Erythroblast (primary cell): Measurements from ENCODE around the gene PTGER4.
"Not testable (repeated sequence)": the region's sequence is repeated elsewhere in the genome, so short reads cannot be mapped to it uniquely, and the experiment has no call there.

Source experiments
- DNase-seq, 2 experiments: peaks; one replicate each; lab custom pipeline; 2025; lab: John Stamatoyannopoulos, UW
- GATA1 ChIP-seq: IDR thresholded peaks from 2 replicates; pipeline ENCODE4 v1.6.1; 2011; ENCODE audit warnings: low read depth, mild to moderate bottlenecking, control low read depth, low read length, moderate library complexity
- POLR2A ChIP-seq: IDR thresholded peaks from 2 replicates; pipeline ENCODE4 v1.6.1; 2011; ENCODE audit warnings: mild to moderate bottlenecking, low read length

The PTGER4 gene

GRCh38 chr5:40679913-40680681 lies at the start of gene PTGER4:
Gene PTGER4 (plus strand): TSS chr5:40679915. CDS start chr5:40680994, 1,079 bp downstream.
- DNase-seq: no peak
- TF ChIP-seq POLR2A (no peak), GATA1 (no peak)

GRCh38 chr5:40630126-40630525 lies 49.6 kb upstream of the PTGER4 start:
- DNase-seq: no peak
- TF ChIP-seq POLR2A: no peak
- no peak for TF ChIP-seq GATA1

GRCh38 chr5:40631236-40631635 lies 48.5 kb upstream of the PTGER4 start:
- no peak for TF ChIP-seq POLR2A
- no peak for TF ChIP-seq GATA1
- no peak for DNase-seq

GRCh38 chr5:40634154-40634553 lies 45.6 kb upstream of the PTGER4 start:
- DNase-seq: no peak
- TF ChIP-seq GATA1: no peak

DNA sequence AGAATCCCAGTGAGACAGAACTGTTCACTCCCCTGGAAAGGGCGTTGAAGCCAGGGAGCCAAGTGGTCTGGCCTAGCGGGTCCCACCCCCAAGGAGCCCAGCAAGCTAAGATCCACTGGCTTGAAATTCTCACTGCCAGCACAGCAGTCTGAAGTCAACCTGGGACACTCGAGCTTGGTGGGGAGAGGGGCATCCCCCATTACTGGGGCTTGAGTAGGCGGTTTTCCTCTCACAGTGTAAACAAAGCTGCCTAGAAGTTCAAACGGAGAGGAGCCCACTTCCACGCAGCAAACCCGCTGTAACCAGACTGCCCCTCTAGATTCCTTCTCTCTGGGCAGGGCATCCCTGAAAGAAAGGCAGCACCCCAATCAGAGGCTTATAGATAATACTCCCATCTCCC lies 45.1 kb upstream of the PTGER4 start:
- DNase-seq: no peak
- no peak for TF ChIP-seq POLR2A
- no peak for TF ChIP-seq GATA1

GRCh38 chr5:40639531-40639930 lies 40.2 kb upstream of the PTGER4 start:
- not testable (repeated sequence) for DNase-seq

DNA sequence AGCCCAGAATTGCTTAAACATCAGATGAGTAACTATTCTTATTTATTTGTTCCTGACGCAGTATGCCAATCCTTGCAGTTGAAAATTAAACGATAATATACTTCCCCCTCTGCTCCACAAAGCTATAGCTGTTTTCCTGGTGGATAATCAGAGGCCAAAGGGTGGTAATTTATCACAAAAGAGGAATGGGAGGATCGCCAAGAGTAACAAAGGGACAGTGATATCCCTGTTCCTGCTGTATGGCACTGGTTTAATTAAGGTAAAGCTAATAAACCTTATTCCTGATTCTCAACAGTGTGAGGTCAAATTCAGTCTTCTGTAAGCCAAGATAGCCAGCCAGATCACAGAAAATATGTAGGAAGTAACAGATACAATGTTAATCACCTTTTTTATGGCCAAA lies 33.4 kb upstream of the PTGER4 start:
- DNase-seq: no peak
- TF ChIP-seq POLR2A: no peak
- no peak for TF ChIP-seq GATA1

GRCh38 chr5:40648150-40648549 lies 31.6 kb upstream of the PTGER4 start:
- no peak for TF ChIP-seq GATA1
- no peak for TF ChIP-seq POLR2A
- DNase-seq: no peak

- DNase-seq: no peak
- no peak for TF ChIP-seq GATA1
- no peak for TF ChIP-seq POLR2A
These were observed 30.2 kb upstream of the PTGER4 start for GRCh38 chr5:40649463-40650030.

DNA sequence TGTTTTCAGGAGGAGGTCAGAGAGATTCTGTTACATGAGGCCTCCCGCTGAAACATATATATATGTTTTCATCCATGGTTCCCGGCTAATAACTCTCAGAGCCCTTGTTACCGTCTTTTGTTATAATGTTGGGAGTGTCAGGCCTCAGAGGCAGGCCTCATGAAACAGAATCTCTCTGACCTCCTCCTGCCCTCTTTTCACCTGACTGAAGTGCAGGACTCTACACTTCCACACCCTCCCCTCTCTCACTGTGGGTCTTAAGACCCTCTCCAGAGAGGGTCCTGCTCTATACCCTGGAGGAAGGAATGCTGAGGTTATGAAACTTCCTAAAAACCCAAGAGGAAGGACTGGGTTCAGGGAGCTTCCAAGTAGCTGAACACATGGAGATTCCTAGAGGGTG lies 28.5 kb upstream of the PTGER4 start:
- no peak for DNase-seq
- TF ChIP-seq POLR2A: no peak
- no peak for TF ChIP-seq GATA1

DNA sequence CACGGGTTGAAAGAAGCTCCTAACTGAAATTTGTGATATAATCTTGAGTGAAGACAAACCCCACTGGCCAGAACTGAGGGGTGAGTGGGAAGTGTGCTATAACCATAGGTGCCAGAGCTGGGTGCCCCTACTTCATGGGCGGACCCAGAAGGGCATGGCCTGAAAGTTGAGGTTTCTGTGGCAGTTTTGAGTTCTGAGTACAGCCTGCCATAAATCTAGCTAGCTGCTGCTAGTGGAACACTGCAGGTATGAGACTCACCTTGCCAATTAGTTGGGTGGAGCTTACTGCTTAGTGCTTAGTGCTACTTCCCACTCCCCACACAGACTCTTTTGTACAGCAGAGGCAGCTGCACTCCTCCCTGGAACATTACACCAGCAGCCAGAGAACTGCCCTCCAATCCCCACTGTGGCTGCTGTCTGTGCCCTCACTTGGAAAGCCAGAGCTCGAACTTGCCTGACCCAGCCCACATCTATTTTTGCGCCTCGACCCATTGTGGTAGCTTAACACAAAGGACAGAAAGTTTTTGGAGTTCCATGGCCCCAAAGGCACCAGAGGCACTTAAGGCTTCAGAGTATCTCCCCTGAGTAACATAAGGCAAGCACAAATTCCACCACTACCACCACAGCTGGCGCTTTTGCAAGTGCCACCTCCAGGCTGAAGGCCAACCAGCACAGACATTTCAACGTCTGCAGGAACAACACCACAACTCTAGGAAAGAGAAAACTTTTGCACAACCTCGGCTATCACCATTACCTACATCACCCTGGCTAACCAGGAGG lies 27.1 kb upstream of the PTGER4 start:
- no peak for DNase-seq
- TF ChIP-seq POLR2A: no peak
- TF ChIP-seq GATA1: no peak

- TF ChIP-seq POLR2A (no peak), GATA1 (no peak)
- DNase-seq: no peak
These were observed 26.3 kb upstream of the PTGER4 start for GRCh38 chr5:40653221-40654022.

DNA sequence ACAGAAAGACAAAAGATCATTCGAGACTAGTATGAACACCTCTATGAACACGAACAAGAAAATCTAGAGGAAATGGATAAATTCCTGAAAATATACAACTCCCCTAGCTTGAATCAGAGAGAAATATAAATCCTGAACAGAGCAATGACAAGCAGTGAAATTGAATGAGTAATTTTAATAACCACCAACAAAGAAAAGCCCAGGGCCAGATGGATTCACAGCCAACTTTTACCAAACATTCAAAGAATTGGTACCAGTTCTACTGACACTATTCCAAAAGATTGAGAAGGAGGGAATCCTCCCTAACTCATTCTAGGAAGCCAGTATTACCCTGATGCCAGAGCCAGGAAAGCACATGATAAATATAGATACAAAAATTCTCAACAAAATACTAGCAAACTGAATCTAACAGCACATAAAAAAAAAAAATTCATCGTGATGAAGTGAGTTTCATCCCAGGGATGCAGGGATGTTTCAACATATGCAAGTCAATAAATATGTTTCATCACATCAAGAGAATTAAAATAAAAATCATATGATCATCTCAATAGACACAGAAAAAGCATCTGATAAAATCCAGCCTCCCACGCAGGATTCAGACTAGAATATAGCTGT lies 25.2 kb upstream of the PTGER4 start:
- no peak for DNase-seq
- TF ChIP-seq POLR2A: no peak
- no peak for TF ChIP-seq GATA1

DNA sequence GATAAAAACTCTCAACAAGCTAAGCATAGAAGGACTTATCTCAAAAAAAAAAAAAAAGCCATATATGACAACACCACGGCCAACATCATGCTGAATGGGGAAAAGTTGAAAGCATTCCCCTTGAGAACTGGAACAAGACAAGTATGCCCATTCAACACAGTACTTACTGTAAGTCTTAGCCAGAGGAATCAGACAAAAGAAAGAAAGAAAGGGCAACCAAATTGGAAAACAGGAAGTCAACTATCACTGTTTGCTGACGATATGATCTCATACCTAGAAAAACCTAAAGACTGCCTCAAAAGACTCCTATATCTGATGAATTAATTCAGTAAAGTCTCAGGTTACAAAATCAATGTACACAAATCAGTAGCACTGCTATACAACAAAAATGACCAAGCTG lies 24.6 kb upstream of the PTGER4 start:
- no peak for DNase-seq
- no peak for TF ChIP-seq GATA1
- TF ChIP-seq POLR2A: no peak

DNA sequence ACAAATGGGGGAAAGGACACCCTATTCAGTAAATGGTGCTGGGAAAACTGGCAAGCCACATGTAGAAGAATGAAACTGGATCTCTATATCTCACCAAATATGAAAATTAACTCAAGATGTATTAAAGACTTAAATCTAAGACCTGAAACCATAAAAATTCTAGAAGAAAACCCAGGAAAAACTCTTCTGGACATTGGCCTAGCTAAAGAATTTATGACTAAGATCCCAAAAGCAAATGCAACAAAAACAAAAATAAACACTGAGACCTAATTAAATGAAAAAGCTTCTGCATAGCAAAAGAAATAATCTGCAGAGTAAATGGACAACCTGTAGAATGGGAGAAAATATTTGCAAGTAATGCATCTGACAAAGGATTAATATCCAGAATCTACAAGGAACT lies 23.6 kb upstream of the PTGER4 start:
- DNase-seq: not testable (repeated sequence)
